ENCODE results near the gene ZNF660.
"Not testable (repeated sequence)": the region's sequence is repeated elsewhere in the genome, so short reads cannot be mapped to it uniquely, and the experiment has no call there.

The ZNF660 gene

DNA sequence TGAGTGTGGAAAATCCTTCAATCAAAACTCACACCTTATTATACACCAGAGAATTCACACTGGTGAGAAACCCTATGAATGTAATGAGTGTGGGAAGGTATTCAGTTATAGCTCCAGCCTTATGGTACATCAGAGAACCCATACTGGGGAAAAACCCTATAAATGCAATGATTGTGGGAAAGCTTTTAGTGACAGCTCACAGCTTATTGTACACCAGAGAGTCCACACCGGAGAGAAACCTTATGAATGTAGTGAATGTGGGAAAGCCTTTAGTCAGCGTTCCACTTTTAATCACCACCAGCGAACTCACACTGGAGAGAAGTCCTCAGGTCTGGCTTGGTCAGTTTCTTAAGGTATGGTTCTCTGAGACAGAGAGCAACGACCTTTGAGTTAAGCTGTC is 13.7 kb upstream of the ZNF660 start:
- no peaks in the 10 kb centered on the region for H3K9me3 ChIP-seq (ENCODE audit: control insufficient read depth, low read length)
- H3K27me3 ChIP-seq (ENCODE audit: control insufficient read depth, insufficient read depth, low read length, poor library complexity, severe bottlenecking): no peaks in the 10 kb centered on the region
- 93 to 94% methylated on average over 4 of the region's 4 CpGs for WGBS, 2 experiments
- peaks cover 52% of the 10 kb centered on the region for H3K36me3 ChIP-seq (ENCODE audit: control insufficient read depth, insufficient read depth, low read length)
- no peak overlapping the region for H3K4me3 ChIP-seq (ENCODE audit: insufficient read depth, low read depth, low read length)
- H3K4me1 ChIP-seq (ENCODE audit: control insufficient read depth, insufficient read depth, low read length): no peaks in the 10 kb centered on the region
- H3K27ac ChIP-seq (ENCODE audit: insufficient read depth, low read depth, low read length, poor library complexity, severe bottlenecking): no peak overlapping the region

DNA sequence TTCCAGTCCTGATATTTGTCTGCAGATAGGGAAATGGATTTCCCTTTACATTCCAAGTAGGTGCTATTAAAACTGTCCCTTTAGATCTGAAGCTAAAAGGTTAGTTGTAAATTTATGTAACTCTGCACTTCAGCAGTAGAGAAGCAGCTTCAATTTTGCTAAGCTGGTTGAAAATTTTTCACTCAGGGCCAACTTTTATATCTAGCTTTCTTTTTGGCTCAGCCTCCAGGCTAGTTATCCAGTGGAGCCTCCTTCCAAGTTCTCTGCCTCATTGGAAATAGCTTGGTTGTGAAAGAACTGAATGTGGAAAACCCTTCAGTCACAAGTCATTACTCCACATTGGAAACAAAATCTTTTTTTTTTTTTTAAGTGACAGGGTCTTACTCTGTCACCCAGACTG is 8.2 kb upstream of the ZNF660 start:
- H3K27ac ChIP-seq (ENCODE audit: insufficient read depth, low read depth, low read length, poor library complexity, severe bottlenecking): no peak overlapping the region
- H3K27me3 ChIP-seq (ENCODE audit: control insufficient read depth, insufficient read depth, low read length, poor library complexity, severe bottlenecking): no peaks in the 10 kb centered on the region
- no peaks in the 10 kb centered on the region for H3K4me1 ChIP-seq (ENCODE audit: control insufficient read depth, insufficient read depth, low read length)
- H3K36me3 ChIP-seq (ENCODE audit: control insufficient read depth, insufficient read depth, low read length): peaks cover 16% of the 10 kb centered on the region
- no peaks in the 10 kb centered on the region for H3K9me3 ChIP-seq (ENCODE audit: control insufficient read depth, low read length)
- H3K4me3 ChIP-seq (ENCODE audit: insufficient read depth, low read depth, low read length): no peak overlapping the region

DNA sequence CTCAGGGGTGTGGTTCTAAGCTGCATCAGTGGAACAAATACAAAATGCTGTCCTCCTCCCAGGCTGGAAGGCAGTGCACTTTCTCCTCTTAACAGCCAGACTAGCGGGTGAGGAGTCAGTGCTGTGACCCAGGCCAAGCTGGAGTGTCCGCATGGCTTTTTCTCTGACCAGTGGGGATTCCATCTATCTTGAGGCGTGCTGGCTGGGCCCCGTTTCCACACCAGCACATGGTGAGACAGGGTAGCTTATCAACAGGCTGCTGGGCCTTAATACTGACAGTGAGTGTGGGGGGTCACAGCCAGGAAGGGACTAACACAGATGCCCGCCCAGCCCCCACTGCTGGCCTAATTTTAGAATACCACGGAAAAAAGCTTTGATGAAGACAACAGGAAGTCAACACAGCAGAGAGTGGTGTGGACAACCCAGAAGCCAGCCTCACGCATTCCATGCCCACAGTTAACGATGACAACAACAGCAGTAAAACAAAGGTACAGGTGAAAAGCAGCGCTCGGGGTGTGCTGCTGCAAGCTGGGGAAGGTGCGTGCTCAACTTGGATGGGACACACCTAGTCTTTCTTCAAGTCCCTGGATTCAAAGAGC is 7.3 kb upstream of the ZNF660 start:
- WGBS, 2 experiments: 92 to 97% methylated on average over 10 to 11 of the region's 11 CpGs
- H3K27ac ChIP-seq (ENCODE audit: insufficient read depth, low read depth, low read length, poor library complexity, severe bottlenecking); H3K27me3 ChIP-seq (ENCODE audit: control insufficient read depth, insufficient read depth, low read length, poor library complexity, severe bottlenecking): not testable (repeated sequence)

DNA sequence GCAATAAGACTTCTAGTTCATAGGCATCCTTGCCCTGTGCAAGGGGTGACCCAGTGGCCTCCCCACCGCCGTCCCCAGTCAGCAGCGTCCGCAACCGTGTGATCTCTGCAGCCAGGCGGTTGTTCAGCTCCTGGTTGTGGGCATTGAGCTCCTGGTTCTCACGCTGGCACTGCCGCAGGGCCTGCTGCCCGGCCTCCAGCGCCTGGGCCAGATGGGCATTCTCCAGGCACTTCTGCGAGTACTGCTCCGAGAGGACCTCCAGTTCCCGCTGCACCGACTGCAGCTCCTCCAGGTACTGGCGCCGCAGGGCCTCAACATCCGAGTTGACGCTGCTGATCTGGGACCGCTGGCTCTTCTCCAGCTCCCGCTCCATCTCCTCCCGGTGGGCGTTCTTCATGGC is 6.4 kb upstream of the ZNF660 start:
- not testable (repeated sequence) for H3K27me3 ChIP-seq (ENCODE audit: control insufficient read depth, insufficient read depth, low read length, poor library complexity, severe bottlenecking); H3K4me3 ChIP-seq (ENCODE audit: insufficient read depth, low read depth, low read length); H3K9me3 ChIP-seq (ENCODE audit: control insufficient read depth, low read length); H3K27ac ChIP-seq (ENCODE audit: insufficient read depth, low read depth, low read length, poor library complexity, severe bottlenecking); H3K36me3 ChIP-seq (ENCODE audit: control insufficient read depth, insufficient read depth, low read length); H3K4me1 ChIP-seq (ENCODE audit: control insufficient read depth, insufficient read depth, low read length)
- 95 to 97% methylated on average over 22 of the region's 22 CpGs for WGBS, 2 experiments

More for the DNA sequence above, 7.3 kb upstream of the ZNF660 start:
- not testable (repeated sequence) for H3K9me3 ChIP-seq (ENCODE audit: control insufficient read depth, low read length); H3K4me1 ChIP-seq (ENCODE audit: control insufficient read depth, insufficient read depth, low read length); H3K4me3 ChIP-seq (ENCODE audit: insufficient read depth, low read depth, low read length); H3K36me3 ChIP-seq (ENCODE audit: control insufficient read depth, insufficient read depth, low read length)

DNA sequence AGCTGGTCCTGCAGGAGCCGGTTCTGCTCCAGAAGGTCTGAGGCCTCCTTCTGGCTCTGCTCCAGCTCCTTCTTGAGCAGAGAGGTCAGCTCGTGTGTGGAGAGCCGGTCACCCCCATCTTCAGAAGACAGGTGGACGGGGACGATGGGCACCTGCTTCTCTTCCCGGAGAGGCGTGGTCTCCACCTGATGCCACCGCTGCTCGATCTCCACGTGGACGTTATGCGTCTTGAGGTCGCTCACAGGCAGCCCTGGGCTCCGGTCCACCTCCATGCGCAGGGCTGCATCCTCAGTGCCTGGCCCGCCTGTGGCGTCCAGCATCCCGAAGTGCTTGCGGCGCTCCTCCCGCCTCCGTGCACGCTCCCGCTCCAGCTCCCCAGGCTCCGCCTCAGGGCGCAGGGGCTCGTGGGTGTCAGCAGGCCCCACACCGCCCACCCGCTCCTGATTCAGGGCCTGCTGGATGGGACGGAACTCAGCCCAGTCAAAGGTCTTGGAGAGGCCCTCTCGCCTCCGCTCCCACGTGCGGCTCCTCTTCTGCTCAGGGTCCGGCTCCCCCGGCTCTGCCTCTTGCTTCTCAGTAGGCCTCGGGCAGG is 5.7 kb upstream of the ZNF660 start:
- not testable (repeated sequence) for H3K9me3 ChIP-seq (ENCODE audit: control insufficient read depth, low read length); H3K27me3 ChIP-seq (ENCODE audit: control insufficient read depth, insufficient read depth, low read length, poor library complexity, severe bottlenecking)
- WGBS, 2 experiments: 95 to 97% methylated on average over 37 of the region's 37 CpGs

DNA sequence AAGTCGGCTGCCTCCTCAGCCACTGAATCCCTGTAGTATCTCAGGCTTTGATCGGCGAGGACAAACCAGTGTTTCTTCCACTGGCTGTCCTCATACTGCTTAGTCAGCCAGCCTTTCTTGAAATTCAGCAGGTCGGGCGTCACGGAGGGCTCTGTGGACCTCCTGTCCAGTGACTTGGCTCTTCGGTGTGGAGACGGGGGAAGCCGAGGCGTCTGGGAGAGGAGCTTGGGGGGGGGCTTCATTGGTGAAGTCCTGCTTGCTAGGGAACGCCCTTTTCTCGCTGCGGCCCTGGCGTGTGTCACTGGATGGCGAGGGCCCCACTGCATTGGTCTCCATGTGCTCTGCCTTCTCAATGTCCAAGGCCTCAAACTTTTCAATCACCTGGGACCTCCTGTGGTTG is 5.0 kb upstream of the ZNF660 start:
- 95 to 97% methylated on average over 15 of the region's 15 CpGs for WGBS, 2 experiments
- not testable (repeated sequence) for H3K4me1 ChIP-seq (ENCODE audit: control insufficient read depth, insufficient read depth, low read length); H3K9me3 ChIP-seq (ENCODE audit: control insufficient read depth, low read length); H3K36me3 ChIP-seq (ENCODE audit: control insufficient read depth, insufficient read depth, low read length); H3K4me3 ChIP-seq (ENCODE audit: insufficient read depth, low read depth, low read length); H3K27me3 ChIP-seq (ENCODE audit: control insufficient read depth, insufficient read depth, low read length, poor library complexity, severe bottlenecking); H3K27ac ChIP-seq (ENCODE audit: insufficient read depth, low read depth, low read length, poor library complexity, severe bottlenecking)

More for the DNA sequence above, 5.7 kb upstream of the ZNF660 start:
- not testable (repeated sequence) for H3K36me3 ChIP-seq (ENCODE audit: control insufficient read depth, insufficient read depth, low read length); H3K27ac ChIP-seq (ENCODE audit: insufficient read depth, low read depth, low read length, poor library complexity, severe bottlenecking); H3K4me1 ChIP-seq (ENCODE audit: control insufficient read depth, insufficient read depth, low read length); H3K4me3 ChIP-seq (ENCODE audit: insufficient read depth, low read depth, low read length)

DNA sequence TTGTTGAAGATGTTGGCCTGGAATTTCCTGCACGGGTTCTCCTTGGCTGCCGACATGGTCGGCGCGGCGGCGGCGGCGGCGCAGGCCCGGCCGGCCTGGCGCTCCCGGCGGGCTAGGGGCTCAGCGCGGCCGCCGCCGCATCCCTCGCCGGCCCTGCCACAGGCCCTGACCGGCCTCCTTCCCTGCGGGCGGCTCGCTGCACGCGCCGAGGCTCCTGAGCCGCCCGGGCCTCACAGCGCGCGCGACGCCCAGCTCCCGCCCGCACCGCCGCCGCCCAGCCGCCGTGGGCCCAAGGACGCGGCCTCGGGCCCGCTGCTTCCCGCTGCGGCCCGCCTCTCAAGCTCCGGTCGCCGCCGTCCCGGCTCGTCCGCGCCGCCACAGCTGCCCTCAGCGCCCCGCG is 3.8 kb upstream of the ZNF660 start:
- H3K36me3 ChIP-seq (ENCODE audit: control insufficient read depth, insufficient read depth, low read length); H3K27me3 ChIP-seq (ENCODE audit: control insufficient read depth, insufficient read depth, low read length, poor library complexity, severe bottlenecking); H3K9me3 ChIP-seq (ENCODE audit: control insufficient read depth, low read length); H3K27ac ChIP-seq (ENCODE audit: insufficient read depth, low read depth, low read length, poor library complexity, severe bottlenecking); H3K4me3 ChIP-seq (ENCODE audit: insufficient read depth, low read depth, low read length); H3K4me1 ChIP-seq (ENCODE audit: control insufficient read depth, insufficient read depth, low read length): not testable (repeated sequence)
- 94 to 96% methylated on average over 62 of the region's 62 CpGs for WGBS, 2 experiments

DNA sequence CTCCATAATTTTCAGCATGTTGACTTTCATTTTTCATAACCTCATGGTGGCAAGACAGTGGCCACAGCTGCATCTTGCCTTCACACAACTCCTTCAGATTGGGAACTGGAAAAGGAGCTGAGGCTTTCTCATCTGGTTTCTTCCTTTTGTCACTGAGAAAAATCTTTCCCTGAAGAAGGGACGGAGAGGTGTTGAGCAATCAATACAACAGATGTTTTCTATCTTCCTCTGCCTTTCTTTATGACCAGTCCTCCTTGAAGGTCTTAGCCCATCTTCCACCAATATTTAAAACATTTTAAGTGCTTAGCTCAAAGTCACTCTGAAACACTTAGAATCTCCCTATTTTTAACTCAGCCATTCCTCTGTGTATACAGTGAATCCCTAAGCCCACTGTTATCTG is 11.9 kb downstream of the ZNF660 start:
- WGBS, 2 experiments: 91 to 100% methylated on average over 1 of the region's 1 CpG
- Histone ChIP-seq H3K4me3 (ENCODE audit: insufficient read depth, low read depth, low read length) (no peak overlapping the region), H3K4me1 (ENCODE audit: control insufficient read depth, insufficient read depth, low read length) (no peaks in the 10 kb centered on the region), H3K9me3 (ENCODE audit: control insufficient read depth, low read length) (peaks cover 18% of the 10 kb centered on the region), H3K27ac (ENCODE audit: insufficient read depth, low read depth, low read length, poor library complexity, severe bottlenecking) (no peak overlapping the region), H3K36me3 (ENCODE audit: control insufficient read depth, insufficient read depth, low read length) (peaks cover 49% of the 10 kb centered on the region), H3K27me3 (ENCODE audit: control insufficient read depth, insufficient read depth, low read length, poor library complexity, severe bottlenecking) (no peaks in the 10 kb centered on the region)

DNA sequence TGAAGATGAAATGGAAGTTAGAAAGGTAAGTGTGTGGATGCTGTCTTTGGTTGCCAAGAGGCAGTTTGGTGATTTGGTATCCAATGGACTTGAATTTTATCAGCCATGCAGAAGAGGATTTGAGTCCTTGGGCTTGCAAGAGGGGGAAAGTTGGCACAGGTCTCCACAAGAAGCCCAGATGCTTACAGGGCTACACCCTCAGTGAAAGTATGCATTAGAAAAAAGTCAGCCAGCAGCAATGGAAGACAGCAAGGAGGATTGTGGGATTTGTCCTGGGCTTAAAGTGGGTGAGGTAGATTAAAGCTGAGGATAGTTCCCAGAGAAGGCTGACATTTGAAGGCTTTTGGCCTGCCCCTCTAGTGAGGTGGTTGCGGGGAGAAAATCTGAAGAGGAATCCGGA is 17.0 kb downstream of the ZNF660 start:
- WGBS, 2 experiments: 100% methylated on average over 1 to 2 of the region's 2 CpGs
- Histone ChIP-seq H3K9me3 (ENCODE audit: control insufficient read depth, low read length) (peaks cover 2% of the 10 kb centered on the region), H3K4me1 (ENCODE audit: control insufficient read depth, insufficient read depth, low read length) (no peaks in the 10 kb centered on the region), H3K36me3 (ENCODE audit: control insufficient read depth, insufficient read depth, low read length) (peaks cover 4% of the 10 kb centered on the region), H3K4me3 (ENCODE audit: insufficient read depth, low read depth, low read length) (no peak overlapping the region), H3K27ac (ENCODE audit: insufficient read depth, low read depth, low read length, poor library complexity, severe bottlenecking) (no peak overlapping the region), H3K27me3 (ENCODE audit: control insufficient read depth, insufficient read depth, low read length, poor library complexity, severe bottlenecking) (no peaks in the 10 kb centered on the region)

DNA sequence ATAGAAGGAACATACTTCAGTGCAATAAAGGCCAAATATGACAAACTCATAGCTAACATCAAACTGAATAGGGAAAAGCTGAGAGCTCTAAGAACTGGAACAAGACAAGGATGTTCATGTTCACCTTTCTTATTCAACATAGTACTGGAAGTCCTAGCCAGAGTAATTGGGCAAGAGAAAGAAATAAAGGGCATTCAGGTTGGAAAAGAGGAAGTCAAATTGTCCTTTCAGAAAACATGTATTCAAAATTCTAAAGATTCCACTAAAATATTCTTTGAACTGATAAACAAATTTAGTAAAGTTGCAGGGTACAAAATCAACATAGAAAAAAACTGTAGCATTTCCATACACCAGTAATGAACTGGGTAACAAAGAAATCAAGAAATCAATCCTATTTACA is 27.9 kb downstream of the ZNF660 start:
- H3K4me1 ChIP-seq (ENCODE audit: control insufficient read depth, insufficient read depth, low read length): no peaks in the 10 kb centered on the region
- H3K4me3 ChIP-seq (ENCODE audit: insufficient read depth, low read depth, low read length): no peak overlapping the region
- no peaks in the 10 kb centered on the region for H3K9me3 ChIP-seq (ENCODE audit: control insufficient read depth, low read length)
- no peaks in the 10 kb centered on the region for H3K27me3 ChIP-seq (ENCODE audit: control insufficient read depth, insufficient read depth, low read length, poor library complexity, severe bottlenecking)
- no peak overlapping the region for H3K27ac ChIP-seq (ENCODE audit: insufficient read depth, low read depth, low read length, poor library complexity, severe bottlenecking)
- no peaks in the 10 kb centered on the region for H3K36me3 ChIP-seq (ENCODE audit: control insufficient read depth, insufficient read depth, low read length)
